Activated CD4-positive, CD25-positive, alpha-beta regulatory T cell treated with anti-CD3 and anti-CD28 coated beads, Interleukin-2, amount 50 U/mL, for 72 hours (primary cell): ENCODE results near the gene ACOT12.
"Not testable (repeated sequence)": the region's sequence is repeated elsewhere in the genome, so short reads cannot be mapped to it uniquely, and the experiment has no call there.

Experiments used
- DNase-seq: peaks from one replicate; pipeline ENCODE4 v3.0.0; 2021

Gene ACOT12

GRCh38 chr5:81398741-81399140 lies 4.8 kb upstream of the ACOT12 start:
- no peak for DNase-seq

GRCh38 chr5:81397176-81397575 lies 3.2 kb upstream of the ACOT12 start:
- DNase-seq, result no peak

- DNase-seq, result no peak
Observed at GRCh38 chr5:81395262-81395661, 1.3 kb upstream of the ACOT12 start.

GRCh38 chr5:81393430-81393782 lies 528 bp downstream of the ACOT12 start:
- no peak for DNase-seq

- DNase-seq, result no peak
Observed at GRCh38 chr5:81389025-81389424, 4.9 kb downstream of the ACOT12 start.

- DNase-seq, result no peak
Observed at GRCh38 chr5:81388169-81388568, 5.8 kb downstream of the ACOT12 start.

GRCh38 chr5:81383867-81384266 lies 10.1 kb downstream of the ACOT12 start:
- no peak for DNase-seq

GRCh38 chr5:81371354-81371876 lies 22.5 kb downstream of the ACOT12 start:
- no peak for DNase-seq

- DNase-seq, result no peak
Observed at GRCh38 chr5:81370912-81371311, 23.0 kb downstream of the ACOT12 start.

- no peak for DNase-seq
Observed at GRCh38 chr5:81365541-81365940, 28.4 kb downstream of the ACOT12 start.

- no peak for DNase-seq
Observed at GRCh38 chr5:81363093-81363871, 30.7 kb downstream of the ACOT12 start.

- no peak for DNase-seq
Observed at GRCh38 chr5:81361600-81361999, 32.3 kb downstream of the ACOT12 start.

GRCh38 chr5:81360640-81361039 lies 33.3 kb downstream of the ACOT12 start:
- no peak for DNase-seq

- DNase-seq, result no peak
Observed at GRCh38 chr5:81359881-81360280, 34.1 kb downstream of the ACOT12 start.

GRCh38 chr5:81359108-81359507 lies 34.8 kb downstream of the ACOT12 start:
- DNase-seq, result no peak

GRCh38 chr5:81355291-81356251 lies 38.4 kb downstream of the ACOT12 start:
- DNase-seq, result no peak

- no peak for DNase-seq
Observed at GRCh38 chr5:81354093-81354492, 39.8 kb downstream of the ACOT12 start.

- no peak for DNase-seq
Observed at GRCh38 chr5:81353189-81353588, 40.7 kb downstream of the ACOT12 start.

- no peak for DNase-seq
Observed at GRCh38 chr5:81350507-81350906, 43.4 kb downstream of the ACOT12 start.

GRCh38 chr5:81349161-81349560 lies 44.8 kb downstream of the ACOT12 start:
- no peak for DNase-seq

GRCh38 chr5:81345411-81346003 lies 48.4 kb downstream of the ACOT12 start:
- DNase-seq, result no peak

- DNase-seq, result no peak
Observed at GRCh38 chr5:81344736-81345135, 49.2 kb downstream of the ACOT12 start.

- DNase-seq, result not testable (repeated sequence)
Observed at GRCh38 chr5:81338213-81338612, 55.7 kb downstream of the ACOT12 start.
